ENCODE measurements around the gene CHRDL1.

CHRDL1 gene

DNA sequence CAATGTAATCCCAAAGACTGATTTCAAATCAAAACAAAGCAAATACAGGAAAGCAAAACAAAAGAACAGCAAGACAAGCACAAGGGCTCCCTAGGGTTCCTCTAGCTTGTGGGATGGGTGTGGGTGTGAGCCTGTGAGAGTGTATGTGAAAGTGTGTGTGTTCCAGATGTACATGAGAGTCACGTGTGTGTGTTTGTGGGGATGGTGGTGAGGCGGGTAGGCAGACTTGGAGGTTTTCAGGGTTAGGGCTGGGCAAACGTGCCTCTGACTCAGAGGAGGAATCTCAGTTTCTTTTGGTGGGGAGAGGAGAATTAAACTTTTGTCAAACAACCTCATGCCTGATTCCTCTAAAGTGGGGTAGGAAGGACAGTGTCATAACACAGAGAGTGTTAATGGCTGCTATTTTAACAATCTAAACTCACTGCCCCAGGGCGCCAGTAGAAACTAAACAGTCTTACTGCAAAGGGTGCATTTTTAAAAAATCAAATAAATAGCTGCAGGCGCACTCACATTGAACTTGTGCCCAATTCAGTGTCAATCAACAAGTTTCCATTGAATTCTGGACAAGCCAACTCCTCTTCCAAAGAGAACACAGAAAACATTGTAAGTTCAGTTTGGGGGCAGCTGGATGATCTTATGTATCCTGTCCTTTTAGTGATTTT is 51.8 kb downstream of the CHRDL1 start:
- DNase-seq (ENCODE audit: low spot score), result no peak

DNA sequence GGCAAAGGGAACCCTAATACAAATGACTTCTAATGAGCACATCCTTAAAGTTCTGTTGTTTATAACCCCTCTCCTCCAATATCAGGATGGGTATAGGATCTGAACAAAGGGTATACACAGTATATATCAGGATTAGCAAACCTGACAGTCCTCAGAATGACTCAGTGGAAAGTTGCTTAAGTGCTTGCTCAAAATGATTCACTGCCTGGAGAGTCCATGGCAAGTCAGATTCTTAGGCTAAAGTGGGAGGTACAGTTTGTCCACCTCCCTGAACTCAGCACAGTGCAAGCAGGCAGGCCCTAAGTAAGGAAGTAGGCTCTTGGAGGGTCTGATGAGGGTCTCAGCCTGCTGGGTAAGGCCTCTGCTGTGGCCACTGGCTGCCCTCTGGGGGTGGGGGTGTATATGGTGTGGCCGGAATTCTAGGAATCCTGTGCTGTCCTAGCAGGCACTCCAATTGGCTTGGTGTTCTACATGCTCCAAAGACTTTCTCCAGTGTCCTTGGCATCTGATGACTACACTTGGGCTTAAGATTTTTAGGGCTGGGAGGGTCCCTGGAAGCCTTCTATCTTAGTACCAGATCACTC is 54.3 kb downstream of the CHRDL1 start:
- DNase-seq (ENCODE audit: low spot score), result no peak

DNA sequence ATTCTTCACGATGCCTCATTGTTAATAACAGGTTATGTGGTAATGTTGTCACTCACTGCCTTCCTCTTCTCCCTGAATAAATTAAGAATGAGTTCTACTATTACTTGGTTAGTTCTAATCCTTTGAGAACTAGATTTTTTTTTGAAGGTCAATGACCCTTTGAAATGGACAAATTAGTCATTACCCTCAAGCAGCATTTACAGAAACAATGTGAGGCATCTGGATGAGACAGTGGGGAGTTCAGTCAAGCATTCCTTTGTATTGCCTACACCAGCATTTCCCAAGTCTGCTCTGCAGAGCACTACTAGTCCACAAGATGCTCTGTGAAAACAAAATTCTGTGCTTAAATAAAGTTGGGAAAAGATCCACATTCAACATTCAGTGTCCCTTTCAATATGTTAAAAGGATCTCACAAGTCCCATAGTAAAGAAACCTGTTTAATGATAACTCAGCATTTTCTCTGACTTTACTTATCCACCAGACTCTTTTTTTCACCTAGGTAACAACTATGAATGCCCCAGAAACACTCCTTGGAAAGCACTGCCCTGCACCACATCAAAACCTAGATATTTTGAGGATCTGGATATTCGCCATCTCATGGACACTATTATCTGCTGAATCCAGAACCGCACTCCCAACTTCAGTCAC is 60.6 kb downstream of the CHRDL1 start:
- no peak for DNase-seq (ENCODE audit: low spot score)

DNA sequence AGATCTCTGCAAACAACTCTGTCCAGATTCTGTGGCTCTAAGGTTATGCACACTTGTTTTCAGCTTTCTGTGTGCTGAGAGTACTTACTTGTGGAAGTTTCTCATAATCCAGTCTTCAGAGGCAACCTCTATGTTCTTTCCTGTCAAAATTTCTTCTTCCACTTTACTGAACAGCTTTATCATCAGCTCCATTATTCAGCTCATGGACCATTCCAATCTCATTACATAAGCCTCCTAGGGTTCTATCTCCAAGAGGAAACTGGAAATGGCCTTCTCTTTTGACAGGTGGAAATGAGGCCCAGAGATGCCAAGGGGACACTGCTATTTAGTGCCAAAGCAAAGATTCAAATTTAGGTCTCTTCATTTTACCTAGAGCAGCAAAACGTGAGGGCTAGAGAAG is 61.3 kb downstream of the CHRDL1 start:
- no peak for DNase-seq (ENCODE audit: low spot score)

DNA sequence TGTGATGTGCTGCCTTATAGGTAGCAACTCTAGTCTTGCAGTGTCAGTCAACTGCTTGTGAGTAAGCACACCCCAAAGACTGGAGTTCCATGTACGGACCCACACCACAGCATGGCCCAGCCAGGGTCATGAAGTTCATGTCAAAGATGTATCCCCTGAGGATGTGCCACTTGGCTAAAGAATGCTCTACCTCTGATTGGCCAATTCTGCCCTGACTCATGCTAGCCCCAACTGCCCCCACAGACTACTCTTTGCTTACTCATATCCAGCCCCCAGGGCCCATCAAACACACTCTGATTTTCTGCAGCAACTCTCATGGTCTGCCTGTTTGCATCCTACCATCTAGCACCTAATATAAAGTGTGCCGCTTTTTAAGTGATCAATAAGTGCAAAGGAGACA is 62.5 kb downstream of the CHRDL1 start:
- no peak for DNase-seq (ENCODE audit: low spot score)

DNA sequence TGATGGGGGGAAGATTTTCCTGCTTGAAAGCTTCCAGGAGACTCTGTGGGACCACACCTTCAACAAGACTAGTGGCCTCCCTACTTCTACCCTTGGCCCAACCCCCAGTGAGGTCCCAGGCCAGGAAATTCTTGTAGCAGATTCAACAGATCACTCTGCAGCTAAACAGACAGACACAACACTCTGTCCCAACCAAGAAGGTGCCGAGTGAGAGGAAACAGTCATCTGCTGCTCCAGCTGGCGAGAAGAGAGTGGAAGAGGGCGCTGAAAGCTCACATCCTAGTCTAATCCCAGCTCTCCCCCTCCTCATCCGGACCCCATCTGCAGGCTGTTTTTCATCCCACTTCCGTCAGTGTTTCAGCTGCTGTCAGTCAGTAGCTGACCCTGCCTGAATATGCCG is 63.4 kb downstream of the CHRDL1 start:
- peak; percentile 2 for DNase-seq (ENCODE audit: low spot score)

DNA sequence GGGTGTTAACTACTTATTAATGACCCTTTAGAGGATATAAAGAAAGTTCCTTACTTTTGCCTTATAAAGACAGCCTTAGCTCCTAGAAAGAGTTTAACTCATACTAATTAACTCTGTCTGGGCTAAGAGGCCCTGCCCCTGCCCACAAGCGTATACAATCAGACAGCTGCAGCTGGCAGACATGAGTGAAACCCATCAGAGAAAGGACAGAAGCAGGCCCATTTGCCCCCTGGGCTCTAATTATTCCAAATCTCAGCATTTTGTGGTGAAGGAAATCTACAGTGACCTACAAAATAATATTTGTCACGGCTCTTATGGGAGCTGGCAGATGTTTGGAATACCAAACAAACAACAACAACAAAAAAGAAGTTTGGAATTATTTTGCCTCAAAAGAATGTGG is 71.8 kb downstream of the CHRDL1 start:
- DNase-seq (ENCODE audit: low spot score), result no peak

DNA sequence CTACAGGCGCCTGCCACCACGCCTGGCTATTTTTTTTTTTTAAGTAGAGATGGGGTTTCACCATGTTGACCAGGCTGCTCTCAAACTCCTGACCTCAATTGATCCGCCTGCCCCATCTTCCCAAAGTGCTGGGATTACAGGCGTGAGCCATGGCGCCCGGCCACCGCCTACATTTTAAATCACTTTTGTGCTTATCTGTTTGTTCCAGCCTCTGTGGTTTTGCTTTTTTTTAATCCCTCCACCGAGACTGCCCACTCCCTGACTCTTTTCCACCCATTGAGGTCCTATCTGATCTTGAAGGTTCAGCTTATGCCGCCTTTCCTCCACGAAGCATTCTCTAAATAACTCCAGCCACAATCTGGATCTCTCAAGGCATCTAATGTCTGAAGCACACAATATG is 73.5 kb downstream of the CHRDL1 start:
- DNase-seq (ENCODE audit: low spot score), result no peak

DNA sequence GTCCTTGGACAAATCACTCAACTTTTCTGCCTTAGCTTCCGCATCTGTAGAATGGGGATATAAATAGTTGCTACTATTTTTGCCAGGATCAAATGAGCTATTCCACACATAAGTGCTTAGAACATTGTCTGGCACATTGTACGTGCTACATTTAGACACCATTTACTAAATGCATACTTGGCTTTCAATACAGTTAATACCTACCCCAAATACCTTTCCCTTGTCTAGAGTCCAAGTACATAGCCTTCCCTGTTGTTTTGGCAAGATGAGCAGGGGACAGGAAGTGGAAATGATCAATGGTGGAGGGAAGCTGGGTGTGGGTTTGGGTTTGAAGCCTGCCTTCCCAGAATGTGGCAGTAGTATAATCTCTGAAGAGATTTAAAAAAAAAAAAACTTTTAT is 82.0 kb downstream of the CHRDL1 start:
- DNase-seq (ENCODE audit: low spot score), result no peak

DNA sequence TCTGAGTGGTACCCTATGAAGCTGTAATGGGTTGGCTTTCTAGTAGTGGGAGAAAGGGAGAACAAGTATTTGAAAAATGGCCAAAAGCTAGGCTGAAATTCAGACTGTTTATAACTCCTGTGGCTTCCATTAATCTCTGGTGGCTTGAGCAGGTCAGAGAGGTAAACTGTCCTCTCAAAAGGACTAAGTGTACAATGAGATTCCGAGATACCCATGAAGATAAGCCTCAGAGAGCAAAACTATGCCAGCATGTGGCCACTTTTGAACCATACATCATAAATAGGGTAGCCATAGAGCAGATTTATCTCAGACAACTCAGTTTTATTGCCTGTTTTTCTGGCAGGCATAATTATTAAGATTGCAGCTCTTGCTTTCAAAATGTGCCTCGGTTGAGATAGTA is 89.2 kb downstream of the CHRDL1 start:
- DNase-seq (ENCODE audit: low spot score), result no peak

DNA sequence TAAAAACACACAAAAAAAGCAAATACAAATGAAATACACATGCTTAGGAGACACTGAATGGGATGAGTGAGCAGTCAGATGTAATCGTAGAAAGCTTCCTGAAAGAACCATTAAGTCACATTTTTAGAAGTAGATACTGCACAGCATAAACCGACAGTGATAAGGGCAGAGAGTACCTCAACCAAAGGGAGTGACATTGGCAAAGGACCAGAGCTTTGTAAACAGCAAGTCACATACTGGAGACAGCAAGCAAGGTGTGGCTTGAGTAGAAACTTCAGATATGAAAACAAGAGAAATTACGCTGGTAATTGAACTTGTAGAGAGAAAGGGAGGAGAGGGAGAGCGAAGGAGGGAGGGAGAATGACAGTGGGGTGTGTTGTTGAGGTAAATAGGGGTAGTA is 92.0 kb downstream of the CHRDL1 start:
- DNase-seq (ENCODE audit: low spot score), result no peak

DNA sequence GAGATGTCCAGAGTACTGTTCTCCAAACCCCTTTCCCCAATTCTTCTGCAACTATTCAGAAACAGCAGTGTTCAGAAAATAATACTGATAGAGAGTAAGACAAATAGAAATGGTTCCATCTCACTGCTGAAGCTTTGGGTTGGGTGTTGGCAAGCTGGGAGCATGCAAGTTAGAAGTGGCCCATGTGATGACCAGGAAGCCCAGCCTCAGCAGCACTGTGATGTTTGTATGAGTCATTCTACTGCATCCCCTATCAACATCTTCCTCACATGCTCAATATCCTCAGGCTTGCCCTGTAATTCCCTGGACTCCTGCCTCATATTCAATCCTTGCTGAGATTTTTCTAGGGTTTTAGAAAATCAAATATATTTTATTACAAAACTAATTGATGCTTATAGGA is 96.5 kb downstream of the CHRDL1 start:
- DNase-seq (ENCODE audit: low spot score), result no peak

DNA sequence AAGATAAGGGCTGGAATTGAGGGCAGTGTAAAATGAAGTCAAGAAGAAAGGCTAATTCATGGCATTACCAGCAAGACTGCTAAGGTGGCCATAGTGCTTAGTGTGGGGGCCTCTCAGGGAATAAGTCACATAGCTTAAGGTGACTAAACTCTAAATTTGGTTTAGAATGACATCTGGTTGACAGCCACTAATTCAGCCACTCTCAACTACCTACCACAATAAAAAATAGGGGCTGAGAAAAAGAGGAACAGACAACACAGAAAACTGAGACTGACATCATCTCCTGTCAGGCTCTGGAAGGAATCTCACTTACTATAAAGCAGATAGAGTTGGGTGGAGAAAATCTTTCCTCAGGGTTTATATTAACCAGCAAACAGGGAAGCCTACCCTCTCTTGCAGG is 96.9 kb downstream of the CHRDL1 start:
- DNase-seq (ENCODE audit: low spot score), result no peak

DNA sequence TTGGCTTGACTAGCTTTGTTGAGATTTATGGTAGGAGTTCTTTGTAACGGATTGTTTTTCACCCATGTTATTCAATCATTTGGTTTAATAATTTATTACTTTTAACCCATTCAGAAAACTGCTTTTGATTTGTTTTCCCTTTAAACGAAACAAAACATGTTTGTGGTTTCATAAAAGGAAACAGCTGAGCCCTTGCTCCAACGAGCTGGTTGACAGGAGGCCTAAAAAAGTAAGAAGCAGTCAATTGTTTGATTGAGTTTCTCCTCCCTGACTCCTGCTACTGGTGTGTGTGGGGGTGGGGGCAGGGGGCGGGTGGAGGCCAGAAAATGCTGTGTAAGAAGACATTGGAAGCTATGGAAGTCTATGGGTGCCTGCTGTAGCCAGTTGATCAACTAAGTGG is 102.8 kb downstream of the CHRDL1 start:
- no peak for DNase-seq (ENCODE audit: low spot score)

DNA sequence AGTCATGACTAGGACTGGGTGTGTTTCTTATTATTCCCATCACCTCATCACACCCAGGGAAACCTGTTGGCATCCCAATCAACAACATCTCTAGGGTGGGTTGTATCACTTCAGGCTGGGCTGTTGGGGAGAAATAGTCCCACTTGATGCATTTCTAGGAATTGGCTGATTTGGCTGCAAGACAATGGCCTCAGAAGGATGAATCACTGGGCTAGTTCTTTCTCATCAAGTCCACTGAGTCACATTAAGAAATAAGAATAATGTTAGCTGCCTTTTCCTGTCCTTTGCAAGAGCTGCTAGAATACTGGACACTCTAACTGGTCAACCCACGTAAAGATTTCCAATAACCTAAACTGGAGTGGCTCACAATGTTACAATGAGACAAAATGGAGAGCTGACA is 104.2 kb downstream of the CHRDL1 start:
- no peak for DNase-seq (ENCODE audit: low spot score)

DNA sequence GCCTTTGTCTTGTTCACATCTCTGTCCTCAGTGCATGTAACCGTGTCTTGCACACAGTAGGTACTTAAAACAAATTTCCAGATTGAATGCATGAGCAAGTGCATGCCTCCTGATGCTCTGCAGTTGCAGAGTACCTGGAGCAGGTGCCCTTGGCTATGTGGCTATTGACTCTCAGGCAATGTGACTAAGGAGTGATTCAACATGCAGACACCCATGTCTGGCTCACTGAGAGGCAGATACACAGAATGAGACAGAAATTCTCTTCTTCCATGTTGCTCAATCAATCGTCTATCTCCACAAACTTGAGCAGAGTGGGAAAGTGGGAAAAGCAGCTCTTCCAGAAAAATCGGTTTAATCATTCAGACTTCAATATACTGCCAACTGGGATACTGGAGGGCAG is 111.0 kb downstream of the CHRDL1 start:
- DNase-seq (ENCODE audit: low spot score), result no peak

DNA sequence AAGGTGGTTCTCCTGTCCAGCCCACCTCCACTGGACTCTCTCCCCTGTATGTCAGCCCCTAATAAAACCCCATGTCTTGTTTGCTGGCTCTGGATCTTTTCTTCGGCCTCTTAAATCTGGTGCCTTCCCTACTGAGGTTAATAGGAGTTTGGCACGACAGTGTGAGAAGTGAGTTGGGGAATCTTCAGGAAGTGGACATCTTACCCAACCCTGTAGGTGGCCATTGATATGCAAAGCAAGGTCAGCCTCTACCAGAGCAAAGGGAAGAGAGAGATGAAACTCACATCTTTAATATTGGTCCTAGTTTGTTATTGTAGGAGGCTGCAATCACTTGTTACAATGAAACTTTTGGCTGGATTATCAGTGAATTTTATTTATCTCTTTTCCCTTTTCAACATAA is 111.7 kb downstream of the CHRDL1 start:
- DNase-seq (ENCODE audit: low spot score), result no peak

DNA sequence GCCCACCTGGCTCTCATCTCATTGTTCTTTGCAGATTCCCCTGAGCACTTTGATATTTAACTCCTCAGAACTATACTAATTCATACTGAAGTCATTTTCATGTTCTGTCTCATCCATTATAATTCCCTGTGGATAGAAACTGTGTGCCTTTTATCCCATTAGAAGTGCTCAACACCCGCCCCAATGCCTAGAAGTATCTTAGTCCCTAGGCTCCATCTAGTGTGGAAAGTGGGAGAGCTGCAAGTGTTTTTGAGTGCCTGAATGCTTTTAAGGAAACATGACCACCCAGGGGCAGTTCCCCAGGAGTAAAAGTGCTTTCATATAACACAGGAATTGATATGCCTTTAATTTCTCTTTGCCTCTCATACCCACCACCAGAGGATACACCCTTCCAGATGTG is 117.0 kb downstream of the CHRDL1 start:
- no peak for DNase-seq (ENCODE audit: low spot score)

DNA sequence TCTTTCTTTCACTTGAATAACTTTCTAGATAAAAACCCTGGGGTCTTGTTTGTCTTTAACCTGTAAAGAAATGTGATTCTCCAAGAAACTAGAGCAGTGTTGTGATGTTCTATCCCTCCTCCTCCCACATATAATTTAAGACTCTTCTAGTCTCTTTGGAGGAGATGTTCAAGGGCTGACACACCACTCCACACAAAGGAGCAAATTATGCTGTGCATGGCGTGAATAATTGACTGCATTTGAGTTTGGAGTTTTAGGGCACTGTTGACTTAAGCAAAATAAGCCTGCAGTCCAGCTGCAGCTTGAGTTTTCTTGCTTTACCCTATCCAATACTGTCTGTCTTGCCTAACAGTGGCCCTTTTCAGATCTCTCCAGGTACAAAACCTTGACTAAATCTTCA is 119.7 kb downstream of the CHRDL1 start:
- no peak for DNase-seq (ENCODE audit: low spot score)

DNA sequence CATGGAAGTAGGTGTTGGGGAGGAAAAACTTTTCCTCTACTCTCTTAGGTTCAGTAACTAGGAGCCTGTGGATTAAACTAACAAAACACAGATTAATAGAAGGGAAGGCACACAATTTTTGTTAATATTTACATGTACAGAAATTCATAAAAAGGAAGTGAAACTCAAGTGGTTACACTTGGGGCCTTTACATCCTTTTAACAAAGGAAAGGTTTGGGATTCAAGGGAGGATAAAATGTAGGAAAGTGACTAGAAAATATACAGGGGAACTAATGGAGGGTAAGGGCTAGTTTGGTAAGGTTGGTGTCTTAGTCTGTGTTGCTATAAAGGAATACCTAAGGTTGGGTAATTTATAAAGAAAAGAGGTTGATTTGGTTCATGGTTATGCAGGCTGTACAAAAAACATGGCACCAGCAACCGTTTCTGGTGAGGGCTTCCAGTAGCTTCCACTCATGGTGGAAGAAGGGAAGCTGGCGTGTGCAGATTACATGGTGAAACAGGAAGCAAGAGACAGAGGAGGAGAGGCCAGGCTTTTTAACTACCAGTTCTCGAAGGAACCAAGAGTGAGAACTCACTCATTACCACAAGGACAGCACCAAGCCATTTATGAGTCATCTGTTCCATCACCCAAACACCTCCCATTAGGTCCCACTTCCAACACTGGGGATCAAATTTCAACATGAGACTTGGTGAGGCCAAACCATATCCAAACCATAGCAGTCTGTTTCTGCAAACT is 124.4 kb downstream of the CHRDL1 start:
- DNase-seq (ENCODE audit: low spot score), result no peak

DNA sequence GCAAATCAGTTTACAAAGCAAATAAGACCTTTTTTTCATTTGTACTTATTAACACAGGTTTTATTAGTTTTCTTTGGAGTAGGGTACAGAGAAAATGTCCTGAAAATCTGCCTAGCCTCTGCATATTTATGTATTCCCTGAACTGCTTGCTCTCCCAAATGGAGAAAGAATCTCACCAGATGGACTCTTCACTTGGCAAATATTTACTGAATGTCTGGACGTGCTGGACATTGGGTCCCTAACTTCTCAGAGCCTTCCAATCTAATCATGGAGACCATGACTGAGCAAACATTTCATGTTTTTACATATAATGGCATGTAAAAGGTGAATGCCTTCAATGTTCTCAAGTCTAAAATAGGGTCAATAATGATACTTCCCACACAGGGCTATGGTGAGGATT is 126.0 kb downstream of the CHRDL1 start:
- DNase-seq (ENCODE audit: low spot score), result no peak

DNA sequence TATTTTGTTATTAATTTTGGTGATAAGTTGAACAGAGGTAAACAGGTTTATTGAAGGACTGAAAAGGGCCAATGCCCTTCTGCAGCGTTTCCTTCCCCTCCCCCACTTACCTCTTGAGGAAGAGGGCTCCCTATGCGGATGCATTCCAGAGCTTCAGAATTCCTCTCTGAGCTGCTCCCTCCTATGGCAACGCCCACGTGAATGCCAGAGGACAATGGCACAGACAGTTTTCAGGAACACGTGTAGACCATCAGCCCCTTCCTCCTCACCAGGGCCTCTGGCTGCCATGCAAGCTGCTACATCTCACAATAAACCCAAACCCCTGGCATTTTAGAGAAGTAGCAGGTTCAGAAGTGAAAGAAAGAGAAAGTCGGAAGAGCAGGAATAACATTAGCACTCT is 127.9 kb downstream of the CHRDL1 start:
- DNase-seq (ENCODE audit: low spot score), result no peak

All from Ammon's horn (tissue), 1 donor.